Measurements from ENCODE around the gene ABCA2. TPM values are rescaled to one million over a fixed set of nuclear protein-coding genes. Genes with fewer than 3 reads are reported as not detected.
A peak's percentile ranks its signal among the peaks of the same experiment; 100 is the strongest.

ABCA2 gene
- total RNA-seq, 1 experiment from 2014 or later: 8.5 TPM

DNA sequence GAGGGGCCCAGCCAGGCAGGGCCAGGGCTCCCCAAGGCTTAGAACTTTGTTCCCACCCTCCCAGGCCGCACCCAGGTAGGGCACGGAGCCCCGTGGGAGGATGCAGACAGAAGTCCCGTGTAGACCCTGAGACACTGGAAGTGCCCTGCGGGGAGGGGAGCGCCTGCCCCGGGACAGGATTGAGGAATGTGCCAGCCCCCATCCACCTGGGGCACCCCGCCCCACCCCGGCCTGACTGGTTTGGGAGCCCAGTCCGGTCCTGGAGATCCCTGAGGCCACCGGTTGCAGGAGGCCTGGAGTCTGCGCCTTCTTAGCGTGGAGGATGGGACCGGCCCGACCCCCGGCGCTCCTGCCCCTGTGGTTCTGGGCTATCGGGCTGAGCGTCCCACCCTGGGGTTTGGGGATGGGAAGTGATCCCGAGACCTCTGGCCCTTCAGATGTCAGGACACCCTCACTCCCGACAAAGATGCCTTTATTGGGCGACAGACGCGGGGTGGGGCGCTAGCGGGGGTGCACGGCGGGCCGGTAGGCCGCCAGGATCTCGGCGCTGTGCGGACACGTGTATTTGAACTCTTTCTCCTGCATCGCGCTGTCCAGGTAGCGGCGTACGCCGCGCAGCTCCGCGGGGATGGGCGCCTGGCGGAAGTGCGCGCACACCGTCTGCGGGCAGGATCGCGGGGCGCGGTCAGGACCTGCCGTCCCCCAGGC, 33.7 kb downstream of the ABCA2 start:
- in situ Hi-C loops (cut with HindIII; ENCODE audit: low sequenced_read_pairs): no loop called here
- no peak for DNase-seq (ENCODE audit: low spot score)

DNA sequence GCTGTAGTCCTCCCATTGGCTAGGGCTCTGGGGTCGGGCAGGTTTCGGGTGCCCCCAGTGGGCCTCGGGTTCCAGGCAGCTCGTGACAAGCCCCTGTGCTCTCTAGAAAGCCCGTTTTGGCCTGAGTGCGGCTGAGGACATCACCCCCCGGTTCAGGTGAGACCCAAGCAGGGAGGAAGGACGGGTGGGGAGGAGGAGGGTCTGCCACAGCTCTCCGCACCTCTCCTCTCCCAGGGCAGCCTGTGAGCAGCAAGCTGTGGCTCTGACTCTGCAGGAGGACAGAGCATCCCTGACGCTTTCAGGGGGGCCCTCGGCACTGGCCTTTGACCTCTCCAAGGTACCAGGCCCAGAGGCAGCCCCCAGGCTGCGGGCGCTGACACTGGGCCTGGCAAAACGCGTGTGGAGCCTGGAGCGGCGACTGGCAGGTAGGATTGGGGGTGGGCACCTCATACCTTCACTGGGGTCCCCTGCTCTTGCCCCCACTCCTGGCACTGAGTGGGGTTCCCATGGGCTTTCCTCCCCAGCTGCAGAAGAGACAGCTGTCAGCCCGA, 35.1 kb downstream of the ABCA2 start:
- no peak for DNase-seq (ENCODE audit: low spot score)
- in situ Hi-C loops (cut with HindIII; ENCODE audit: low sequenced_read_pairs): no loop called here

DNA sequence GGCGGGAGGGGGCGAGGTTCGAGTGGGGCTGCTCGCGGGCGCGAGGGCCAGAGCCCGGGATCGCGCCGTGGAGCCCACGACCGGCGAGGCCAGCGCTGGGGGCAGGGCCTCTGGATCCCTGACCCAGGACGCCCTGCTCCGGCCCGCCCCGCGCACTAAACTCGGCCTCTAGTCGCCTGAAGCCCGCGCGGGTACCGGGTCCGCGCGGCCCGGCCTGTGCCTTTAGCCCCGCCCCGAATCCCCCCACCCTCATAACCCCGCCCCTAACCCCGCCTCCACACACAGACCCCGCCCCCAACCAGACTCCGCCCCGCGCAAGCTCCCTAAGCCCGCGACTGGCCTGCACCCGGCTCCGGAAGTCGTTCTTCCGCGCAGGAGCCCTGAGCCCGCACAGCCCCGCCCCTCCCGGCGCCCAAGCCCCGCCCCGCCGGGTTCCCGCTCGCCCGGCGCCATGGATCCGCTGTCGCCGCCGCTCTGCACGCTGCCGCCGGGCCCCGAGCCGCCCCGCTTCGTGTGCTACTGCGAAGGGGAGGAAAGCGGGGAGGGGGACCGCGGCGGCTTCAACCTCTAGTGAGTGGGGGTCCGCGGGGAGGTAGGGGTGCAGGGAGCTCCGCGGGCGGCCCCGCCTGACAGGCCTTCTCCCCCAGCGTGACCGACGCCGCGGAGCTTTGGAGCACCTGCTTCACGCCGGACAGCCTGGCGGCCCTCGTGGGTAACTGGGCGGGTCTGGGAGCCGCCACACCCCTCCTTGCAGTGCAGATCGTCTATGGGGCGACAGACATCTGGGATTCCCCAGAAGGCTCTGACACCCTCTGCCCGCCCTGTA, 35.8 kb downstream of the ABCA2 start, which contains the start of gene PAXX:
Gene PAXX, plus strand, starts transcription at position 430 of the 826 bp plus-strand sequence. Its CDS starts 22 bp downstream, at position 452.
- DNase-seq (ENCODE audit: low spot score): peak; percentile 91

DNA sequence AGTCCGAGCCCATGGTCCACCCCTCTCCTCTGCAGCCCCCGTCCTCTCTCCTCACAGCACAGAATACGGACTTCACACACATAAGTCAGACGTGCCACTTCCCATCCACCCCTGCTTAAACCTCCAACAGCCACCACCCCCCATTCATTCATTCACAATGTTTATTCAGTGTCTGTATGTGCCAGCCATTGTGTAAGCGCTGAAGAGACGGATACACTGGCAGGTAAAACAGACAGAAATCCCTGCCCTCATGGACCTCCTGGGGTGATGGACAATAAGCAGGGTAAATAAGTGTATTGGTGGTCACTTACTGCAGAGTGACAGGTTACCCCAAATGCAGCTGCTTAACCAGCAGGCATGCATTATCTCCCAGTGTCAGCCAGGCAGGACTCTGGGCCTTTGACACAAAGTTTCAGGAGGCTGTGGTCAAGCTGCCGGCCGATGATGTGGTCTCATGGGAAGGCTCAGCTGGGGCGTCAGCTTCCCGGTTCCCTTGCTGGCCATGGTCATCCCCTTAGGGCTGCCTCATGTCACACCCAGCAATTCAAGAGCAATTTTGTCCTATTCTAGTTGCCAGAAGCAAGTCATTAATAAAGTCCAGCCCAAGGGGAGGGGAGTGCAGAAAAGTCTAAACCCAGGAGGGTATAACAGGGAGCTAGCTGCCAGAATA, 37.7 kb downstream of the ABCA2 start:
- DNase-seq (ENCODE audit: low spot score): no peak
- in situ Hi-C loops (cut with HindIII; ENCODE audit: low sequenced_read_pairs): no loop called here

More for the DNA sequence above, 35.8 kb downstream of the ABCA2 start, which contains the start of gene PAXX:
- in situ Hi-C loops (cut with HindIII; ENCODE audit: low sequenced_read_pairs): no loop called here

DNA sequence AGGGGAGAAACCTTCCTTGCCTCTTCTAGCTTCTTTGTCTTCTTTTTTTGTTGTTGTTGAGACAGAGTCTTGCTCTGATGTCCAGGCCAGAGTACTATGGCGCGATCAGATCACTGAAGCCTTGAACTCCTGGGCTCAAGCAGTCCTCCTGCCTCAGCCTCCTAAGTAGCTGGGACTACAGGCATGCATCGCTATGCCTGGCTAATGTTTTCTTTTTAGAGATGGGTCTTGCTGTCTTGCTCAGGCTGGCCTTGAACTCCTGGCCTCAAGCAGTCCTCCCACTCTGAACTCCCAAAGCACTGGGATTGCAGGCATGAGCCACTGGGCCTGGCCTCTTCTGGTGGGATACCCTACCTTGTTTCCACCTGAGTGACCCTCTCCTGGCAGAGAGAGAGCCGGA, 39.2 kb downstream of the ABCA2 start:
- DNase-seq (ENCODE audit: low spot score): no peak
- in situ Hi-C loops (cut with HindIII; ENCODE audit: low sequenced_read_pairs): no loop called here

DNA sequence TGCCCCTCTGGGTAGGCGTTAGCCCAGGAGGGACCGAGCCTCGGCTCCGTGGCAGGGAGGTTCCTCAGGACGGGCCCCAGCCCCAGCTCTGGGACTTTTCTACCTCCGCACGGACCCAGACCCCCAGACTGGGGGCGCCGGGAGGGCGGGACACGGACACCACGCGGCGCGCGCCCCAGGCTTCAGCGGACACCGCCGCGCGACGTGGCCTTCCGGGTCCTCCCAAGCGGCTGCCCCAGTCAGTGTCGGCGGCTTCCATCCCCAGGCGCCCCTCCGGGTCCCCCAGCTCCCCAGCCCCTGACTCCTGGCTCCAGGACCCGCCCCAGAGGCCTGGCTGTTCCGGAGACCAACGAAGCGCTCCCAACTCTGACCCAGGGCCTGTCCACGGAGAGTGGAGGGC, 42.2 kb downstream of the ABCA2 start:
- no peak for DNase-seq (ENCODE audit: low spot score)
- in situ Hi-C loops (cut with HindIII; ENCODE audit: low sequenced_read_pairs): no loop called here

DNA sequence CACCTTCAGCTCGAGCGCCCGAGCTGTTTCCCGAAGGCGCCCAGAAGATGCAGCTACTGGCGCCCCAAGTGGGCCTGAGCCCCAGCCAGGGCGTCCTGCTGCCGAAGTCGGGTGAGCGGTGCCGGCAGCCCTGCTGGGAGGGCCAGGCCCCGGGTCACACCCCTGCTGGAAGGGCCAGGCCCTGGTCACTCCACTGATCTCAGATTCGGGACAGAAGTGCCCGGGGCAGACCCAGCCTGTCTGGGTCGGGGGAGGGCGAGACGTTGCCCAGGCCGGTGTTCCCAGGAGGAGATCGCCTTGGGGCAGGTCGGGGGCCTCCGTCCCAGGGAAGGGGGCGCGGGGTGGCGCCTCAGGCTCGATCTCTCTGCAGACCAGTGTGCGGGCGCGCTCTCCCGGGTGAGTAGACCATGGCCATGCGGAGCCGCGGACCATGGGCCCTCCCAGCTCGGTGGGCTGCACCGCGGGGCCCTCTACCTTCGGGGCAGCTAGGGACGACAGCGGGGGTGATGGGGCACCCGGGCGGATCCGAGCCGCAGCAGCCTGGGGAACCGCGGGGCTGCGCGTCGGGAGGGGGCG, 42.9 kb downstream of the ABCA2 start:
- in situ Hi-C loops (cut with HindIII; ENCODE audit: low sequenced_read_pairs): no loop called here
- no peak for DNase-seq (ENCODE audit: low spot score)

DNA sequence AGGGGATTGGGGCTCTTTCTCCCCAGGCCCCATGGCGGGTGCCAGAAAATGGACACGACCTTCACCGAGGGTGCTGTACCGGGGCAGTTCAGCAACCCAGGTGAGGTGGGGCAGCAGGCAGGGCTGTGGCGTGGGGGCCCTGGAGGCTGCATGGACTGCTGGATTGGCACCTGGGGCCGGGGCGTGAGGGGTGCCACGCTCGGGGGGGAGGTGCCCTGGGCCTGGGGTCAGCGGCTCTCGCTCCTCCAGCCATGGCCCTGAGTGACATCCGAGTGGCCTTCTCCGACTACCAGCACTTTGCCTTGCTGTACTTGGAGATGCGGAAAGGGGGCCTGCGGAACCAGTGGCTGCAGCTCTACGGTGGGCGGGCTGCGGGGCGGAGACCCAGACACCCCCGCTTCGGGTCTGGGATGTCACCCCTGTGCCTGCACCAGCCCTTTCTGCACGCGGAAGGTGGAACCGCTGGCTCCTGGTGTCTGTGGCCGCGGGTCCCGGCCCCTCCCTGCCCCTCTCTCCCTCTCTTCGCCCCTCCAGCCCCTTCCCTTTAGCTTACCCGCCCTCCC, 43.5 kb downstream of the ABCA2 start:
- in situ Hi-C loops (cut with HindIII; ENCODE audit: low sequenced_read_pairs): no loop called here
- no peak for DNase-seq (ENCODE audit: low spot score)

DNA sequence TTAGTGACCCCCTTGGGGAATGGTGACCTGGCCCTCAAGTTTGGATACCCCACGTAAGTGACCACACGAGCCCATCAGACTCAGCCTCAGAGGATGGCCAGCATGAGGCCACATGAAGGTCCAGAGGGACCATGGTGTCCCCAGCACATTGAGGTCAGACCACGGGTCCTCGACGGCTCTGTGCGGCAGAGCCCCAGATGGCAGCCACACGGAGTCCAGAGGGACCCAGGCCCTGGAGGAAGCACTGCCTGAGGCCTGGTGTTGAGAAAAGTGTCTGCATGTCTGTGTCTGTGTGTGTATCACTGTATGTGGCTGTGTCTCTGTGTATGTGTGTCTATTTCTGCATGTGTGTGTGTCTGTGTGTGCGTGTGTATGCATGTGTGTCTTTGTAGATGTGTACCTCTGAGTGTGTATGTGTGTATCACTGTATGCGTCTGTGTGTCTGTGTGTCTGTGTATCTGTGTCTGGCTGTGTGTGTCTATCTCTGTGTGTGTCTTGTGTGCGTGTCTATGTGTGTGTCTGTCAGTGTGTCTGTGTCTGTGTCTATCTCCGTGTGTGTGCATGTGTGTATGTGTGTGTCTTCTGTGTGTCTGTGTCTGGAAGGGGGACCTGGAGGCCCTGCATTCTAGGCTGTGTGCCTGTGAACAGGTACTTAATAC, 44.3 kb downstream of the ABCA2 start:
- no peak for DNase-seq (ENCODE audit: low spot score)
- in situ Hi-C loops (cut with HindIII; ENCODE audit: low sequenced_read_pairs): no loop called here

DNA sequence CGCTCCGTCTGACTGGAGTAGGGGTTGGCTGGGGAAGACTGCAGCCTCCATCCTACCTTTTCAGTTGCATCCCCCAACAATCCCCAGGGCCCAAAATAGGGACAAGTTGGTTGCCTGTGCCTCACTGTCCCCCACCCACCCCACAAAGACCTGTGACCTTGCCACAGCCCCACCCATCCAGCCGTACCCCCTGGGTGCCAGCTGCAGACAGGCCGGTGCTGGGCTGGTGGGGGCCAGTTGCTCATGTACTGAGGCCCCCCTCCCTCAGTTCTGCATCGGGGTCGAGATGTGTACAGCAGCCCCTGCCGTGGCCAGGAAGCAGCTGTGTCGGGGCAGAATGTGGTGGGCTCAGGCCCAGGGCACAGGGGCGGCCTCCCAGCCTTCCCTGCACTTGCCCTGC, 44.9 kb downstream of the ABCA2 start:
- in situ Hi-C loops (cut with HindIII; ENCODE audit: low sequenced_read_pairs): no loop called here
- no peak for DNase-seq (ENCODE audit: low spot score)

DNA sequence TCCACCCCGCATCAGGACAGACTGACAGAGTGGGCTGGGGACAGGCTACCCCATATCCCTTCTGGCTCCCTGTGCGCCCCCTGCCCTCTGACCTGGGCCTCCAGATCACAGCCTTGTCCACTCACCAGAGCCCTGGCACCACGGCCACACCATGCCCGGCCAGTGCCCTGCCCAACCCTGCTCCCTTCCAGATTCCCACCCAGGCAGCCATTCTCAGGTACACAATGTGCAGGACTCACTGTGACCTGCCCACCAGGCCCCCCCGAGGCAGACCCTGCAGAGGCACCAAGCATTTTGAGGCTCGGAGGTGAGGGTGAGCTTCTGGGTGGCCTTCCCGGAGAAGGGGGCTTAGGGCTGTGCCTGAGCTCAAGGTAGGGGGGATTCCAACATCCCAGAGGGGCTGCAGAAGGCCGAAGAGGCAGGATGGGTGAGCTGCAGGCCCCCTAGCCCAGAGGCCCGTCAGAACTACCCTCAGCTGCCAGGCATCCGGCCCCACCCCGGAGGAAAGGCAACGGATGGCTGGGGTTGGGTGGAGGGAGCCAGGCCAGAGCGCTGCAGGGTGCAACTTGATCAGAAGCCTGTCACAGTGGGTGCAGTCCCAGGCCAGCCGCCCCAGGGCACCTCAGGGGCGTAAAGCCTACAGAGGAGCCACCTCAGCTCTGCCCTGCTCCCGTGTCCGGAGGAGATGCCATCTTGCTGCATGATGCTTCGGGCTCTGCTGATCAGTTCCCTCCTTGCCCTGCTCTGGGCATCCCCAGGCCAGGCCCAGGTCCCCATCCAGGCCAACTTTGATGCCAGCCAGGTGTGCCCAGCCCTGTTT, 45.6 kb downstream of the ABCA2 start, which contains the start of gene LCNL1:
Gene LCNL1, plus strand, starts transcription at position 762 of the 820 bp plus-strand sequence. CDS start 594 bp downstream, outside the sequence.
- DNase-seq (ENCODE audit: low spot score): no peak
- in situ Hi-C loops (cut with HindIII; ENCODE audit: low sequenced_read_pairs): no loop called here

DNA sequence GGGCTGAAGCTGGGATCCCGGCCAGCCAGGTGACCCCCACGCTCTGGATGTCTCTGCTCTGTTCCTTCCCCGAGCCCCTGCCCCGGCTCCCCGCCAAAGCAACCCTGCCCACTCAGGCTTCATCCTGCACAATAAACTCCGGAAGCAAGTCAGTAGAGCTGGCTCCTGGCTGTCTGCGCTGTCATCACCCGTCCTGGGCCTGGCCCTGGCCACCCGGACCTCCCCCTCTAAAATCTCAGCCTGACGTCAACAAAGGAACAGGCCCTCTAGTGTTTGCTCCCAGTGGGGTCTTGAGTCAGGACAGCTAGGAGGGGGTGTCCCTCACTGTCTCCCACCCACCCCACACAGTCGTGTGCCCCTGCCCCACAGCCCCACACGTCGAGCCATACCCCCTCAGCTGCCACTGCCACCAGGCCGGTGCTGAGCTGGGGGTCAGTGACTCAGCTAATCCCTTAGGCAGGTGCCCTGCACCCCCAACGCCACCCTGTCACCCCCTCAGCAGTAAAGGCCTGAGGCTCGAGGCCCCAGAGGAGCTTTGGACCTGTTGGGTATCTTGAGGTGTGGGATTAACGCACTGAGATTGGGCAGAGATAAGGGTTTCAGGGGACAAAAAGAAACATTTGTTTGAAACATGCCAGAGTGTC, 46.3 kb downstream of the ABCA2 start:
- no peak for DNase-seq (ENCODE audit: low spot score)
- in situ Hi-C loops (cut with HindIII; ENCODE audit: low sequenced_read_pairs): no loop called here

DNA sequence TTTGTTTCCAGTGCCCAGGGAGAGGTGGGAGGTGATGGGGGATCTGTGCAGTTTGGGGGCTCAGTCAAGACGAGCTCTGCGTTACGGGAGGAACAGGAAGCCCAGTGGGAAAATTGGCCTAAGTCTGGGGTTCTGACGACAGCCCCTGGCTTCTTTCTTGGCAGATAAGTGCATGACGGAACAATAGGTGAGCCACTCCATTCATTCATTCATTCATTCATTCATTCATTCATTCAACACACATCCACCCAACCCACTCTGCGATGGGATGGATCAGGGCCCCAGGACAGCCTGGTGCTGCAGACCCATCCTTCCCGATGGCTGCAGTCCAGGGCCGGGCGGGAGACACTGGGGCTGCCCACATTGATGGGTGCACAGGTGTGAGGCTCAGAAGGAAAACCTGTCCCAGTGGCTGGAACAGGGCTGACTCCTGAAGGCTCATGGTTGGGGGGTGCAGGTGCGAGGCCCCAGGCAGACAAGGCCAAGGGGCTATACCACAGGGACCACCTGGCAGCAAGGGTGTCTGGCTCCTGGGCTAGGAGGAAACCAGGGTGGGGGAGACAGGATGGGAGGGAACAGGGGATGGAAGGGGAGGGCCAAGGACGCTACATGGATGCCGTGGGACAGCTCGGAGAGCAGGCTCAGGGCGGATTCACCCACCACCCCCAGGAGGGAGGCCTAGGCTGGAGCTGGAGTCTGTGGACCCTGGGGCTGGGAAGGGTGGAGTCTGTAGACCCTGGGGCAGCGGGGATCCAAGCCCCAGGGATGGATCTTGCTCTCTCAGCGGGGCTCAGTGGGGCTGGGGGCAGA, 47.2 kb downstream of the ABCA2 start:
- no peak for DNase-seq (ENCODE audit: low spot score)
- in situ Hi-C loops (cut with HindIII; ENCODE audit: low sequenced_read_pairs): no loop called here

DNA sequence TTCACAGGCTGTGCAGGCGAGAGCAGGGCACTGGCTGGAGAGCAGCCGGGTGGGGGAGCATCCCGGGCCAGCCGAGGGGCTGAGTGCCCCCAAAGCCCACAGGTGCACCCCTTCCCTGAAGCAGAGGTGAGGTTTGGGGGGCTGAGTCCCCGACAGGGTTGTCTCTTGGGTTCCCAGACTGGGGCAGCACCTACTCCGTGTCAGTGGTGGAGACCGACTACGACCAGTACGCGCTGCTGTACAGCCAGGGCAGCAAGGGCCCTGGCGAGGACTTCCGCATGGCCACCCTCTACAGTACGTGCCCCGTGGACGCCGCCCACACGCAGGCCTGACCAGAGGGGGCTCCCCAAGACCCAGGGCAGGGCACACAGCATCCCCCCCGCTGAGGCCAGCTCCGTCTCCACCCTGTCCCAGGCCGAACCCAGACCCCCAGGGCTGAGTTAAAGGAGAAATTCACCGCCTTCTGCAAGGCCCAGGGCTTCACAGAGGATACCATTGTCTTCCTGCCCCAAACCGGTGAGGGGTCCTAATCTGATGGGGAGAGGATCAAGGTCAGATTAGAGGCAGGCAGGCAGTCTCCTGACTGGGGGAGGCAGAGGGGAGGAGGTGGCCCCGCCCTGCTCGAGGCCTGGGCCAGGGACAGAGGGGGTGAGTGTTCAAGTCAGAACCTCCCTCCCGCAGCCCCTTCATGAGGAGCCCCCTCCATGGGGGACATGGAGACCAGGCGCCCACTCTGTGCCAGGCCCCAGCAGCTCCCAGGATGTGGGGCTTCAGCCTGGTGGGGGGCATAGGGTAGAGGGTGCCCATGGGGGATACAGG, 48.1 kb downstream of the ABCA2 start:
- in situ Hi-C loops (cut with HindIII; ENCODE audit: low sequenced_read_pairs): no loop called here
- DNase-seq (ENCODE audit: low spot score): no peak

DNA sequence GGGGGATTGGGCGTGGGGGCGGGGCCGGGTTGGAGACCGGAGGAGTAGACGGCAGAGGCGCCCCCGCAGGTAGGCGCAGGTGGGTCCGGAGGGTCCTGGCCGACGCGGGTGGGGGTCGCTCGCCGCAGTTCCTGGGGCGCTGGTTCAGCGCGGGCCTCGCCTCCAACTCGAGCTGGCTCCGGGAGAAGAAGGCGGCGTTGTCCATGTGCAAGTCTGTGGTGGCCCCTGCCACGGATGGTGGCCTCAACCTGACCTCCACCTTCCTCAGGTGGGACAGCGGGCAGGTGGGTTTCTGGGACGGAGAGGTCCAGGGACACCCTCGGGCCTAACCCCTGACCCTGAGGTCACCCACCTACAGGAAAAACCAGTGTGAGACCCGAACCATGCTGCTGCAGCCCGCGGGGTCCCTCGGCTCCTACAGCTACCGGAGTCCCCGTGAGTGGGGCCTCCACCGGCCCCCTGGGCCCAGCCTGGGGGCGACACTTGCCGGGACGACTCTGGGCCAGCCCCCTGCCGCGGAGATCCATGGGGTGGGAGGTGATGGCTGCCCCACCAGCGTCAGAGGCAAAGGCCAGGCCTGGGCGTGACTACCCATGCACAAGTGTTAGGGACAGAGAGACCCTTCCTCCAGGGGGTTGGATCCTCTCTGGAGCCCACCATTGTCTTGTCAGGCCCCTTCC, 49.0 kb downstream of the ABCA2 start:
- DNase-seq (ENCODE audit: low spot score): no peak
- in situ Hi-C loops (cut with HindIII; ENCODE audit: low sequenced_read_pairs): no loop called here
